WTC11 (cell line): ENCODE data around the gene LVRN. TPM values are rescaled to one million over a fixed set of nuclear protein-coding genes. Genes with fewer than 3 reads are reported as not detected.

Experiments used
- ATAC-seq: fragments of 200-7000 bp; cut with Tn5 transposase; 2 replicates; pipeline ENCODE4 v1.10.0; 2021; ENCODE audit warnings: mild to moderate bottlenecking, moderate library complexity
- CTCF ChIA-PET: fragments of 300-600 bp; sonication (Branson Sonifier 250); formaldehyde crosslinking; loops from one replicate; lab custom pipeline; 2021; ENCODE audit warnings: antibody characterized with exemption; lab: Charles Lee
- POLR2A ChIA-PET: fragments of 350-600 bp; sonication (Branson Sonifier 250); formaldehyde crosslinking; loops from one replicate; lab custom pipeline; 2021; ENCODE audit warnings: antibody characterized with exemption; lab: Charles Lee
- DNase-seq: peaks from one replicate; pipeline ENCODE4 v3.0.0; 2021; ENCODE audit warnings: low spot score
- H3K27ac Mint-ChIP-seq: 2 replicates; pipeline ENCODE4 v1.8.0; 2021; ENCODE audit warnings: mixed read lengths
- H3K27me3 Mint-ChIP-seq: 2 replicates; pipeline ENCODE4 v1.8.0; 2021; ENCODE audit warnings: low read depth, mild to moderate bottlenecking, moderate library complexity, mixed read lengths
- H3K36me3 Mint-ChIP-seq: 2 replicates; pipeline ENCODE4 v1.8.0; 2021; ENCODE audit warnings: mixed read lengths
- H3K4me1 Mint-ChIP-seq: 2 replicates; pipeline ENCODE4 v1.8.0; 2022; ENCODE audit warnings: mixed read lengths
- H3K4me3 Mint-ChIP-seq: 2 replicates; pipeline ENCODE4 v1.8.0; 2021; ENCODE audit warnings: mild to moderate bottlenecking, moderate library complexity, mixed read lengths
- H3K9me3 Mint-ChIP-seq: 2 replicates; pipeline ENCODE4 v1.8.0; 2021; ENCODE audit warnings: mixed read lengths
- E2F1 ChIP-seq: sonication (generic); formaldehyde crosslinking; IDR thresholded peaks from 2 replicates; pipeline ENCODE4 v1.8.0; 2022; ENCODE audit warnings: mild to moderate bottlenecking, missing genetic modification reagents
- ELF4 ChIP-seq: sonication (generic); formaldehyde crosslinking; IDR thresholded peaks from 2 replicates; pipeline ENCODE4 v1.8.1; 2022; ENCODE audit warnings: low read depth, mild to moderate bottlenecking, moderate library complexity, missing genetic modification reagents
- ERG ChIP-seq: fragments of 250-450 bp; sonication (Bioruptor Pico); IDR thresholded peaks from 2 replicates; pipeline ENCODE4 v1.8.0; 2021; ENCODE audit warnings: mild to moderate bottlenecking
- ESRRA ChIP-seq: sonication (generic); formaldehyde crosslinking; IDR thresholded peaks from 2 replicates; pipeline ENCODE4 v1.8.1; 2022; ENCODE audit warnings: mild to moderate bottlenecking, missing genetic modification reagents, borderline replicate concordance
- ETV6 ChIP-seq: sonication (generic); formaldehyde crosslinking; IDR thresholded peaks from 2 replicates; pipeline ENCODE4 v1.8.1; 2022; ENCODE audit warnings: mild to moderate bottlenecking, missing genetic modification reagents
- FOXP4 ChIP-seq: sonication (generic); formaldehyde crosslinking; IDR thresholded peaks from 2 replicates; pipeline ENCODE4 v1.8.0; 2022; ENCODE audit warnings: mild to moderate bottlenecking, missing genetic modification reagents
- GTF2I ChIP-seq: fragments of 250-450 bp; sonication (Bioruptor Pico); conservative IDR thresholded peaks from 2 replicates; pipeline ENCODE4 v1.4.0; 2021; ENCODE audit warnings: mild to moderate bottlenecking
- HMGXB4 ChIP-seq: sonication (generic); formaldehyde crosslinking; IDR thresholded peaks from 2 replicates; pipeline ENCODE4 v1.8.1; 2023; ENCODE audit warnings: mild to moderate bottlenecking, moderate library complexity, missing genetic modification reagents
- NFE2L1 ChIP-seq: sonication (generic); formaldehyde crosslinking; IDR thresholded peaks from 2 replicates; pipeline ENCODE4 v1.8.1; 2023; ENCODE audit warnings: missing genetic modification reagents
- NR3C1 ChIP-seq: sonication (generic); formaldehyde crosslinking; conservative IDR thresholded peaks from 2 replicates; pipeline ENCODE4 v1.8.1; 2023; ENCODE audit warnings: low read depth, mild to moderate bottlenecking, missing genetic modification reagents
- PRDM15 ChIP-seq: sonication (generic); formaldehyde crosslinking; IDR thresholded peaks from 2 replicates; pipeline ENCODE4 v1.8.0; 2022; ENCODE audit warnings: missing genetic modification reagents
- RORB ChIP-seq: fragments of 250-450 bp; sonication (Bioruptor Pico); IDR thresholded peaks from 2 replicates; pipeline ENCODE4 v1.9.0; 2021; ENCODE audit warnings: mild to moderate bottlenecking
- SMAD4 ChIP-seq: sonication (generic); formaldehyde crosslinking; IDR thresholded peaks from 2 replicates; pipeline ENCODE4 v1.8.0; 2022; ENCODE audit warnings: mild to moderate bottlenecking, missing genetic modification reagents
- USF1 ChIP-seq: sonication (generic); formaldehyde crosslinking; IDR thresholded peaks from 2 replicates; pipeline ENCODE4 v1.8.0; 2022; ENCODE audit warnings: mild to moderate bottlenecking, missing genetic modification reagents
- ZBTB21 ChIP-seq: sonication (generic); formaldehyde crosslinking; IDR thresholded peaks from 2 replicates; pipeline ENCODE4 v1.8.1; 2023; ENCODE audit warnings: mild to moderate bottlenecking, missing genetic modification reagents, borderline replicate concordance
- ZNF138 ChIP-seq: sonication (generic); formaldehyde crosslinking; conservative IDR thresholded peaks from 2 replicates; pipeline ENCODE4 v1.8.1; 2022; ENCODE audit warnings: mild to moderate bottlenecking, moderate library complexity, missing genetic modification reagents
- ZNF232 ChIP-seq: sonication (generic); formaldehyde crosslinking; IDR thresholded peaks from 2 replicates; pipeline ENCODE4 v1.8.0; 2022; ENCODE audit warnings: mild to moderate bottlenecking, missing genetic modification reagents
- ZNF317 ChIP-seq: sonication (generic); formaldehyde crosslinking; IDR thresholded peaks from 2 replicates; pipeline ENCODE4 v1.8.1; 2023; ENCODE audit warnings: low read depth, mild to moderate bottlenecking, moderate library complexity, missing genetic modification reagents, borderline replicate concordance
- ZNF396 ChIP-seq: fragments of 250-450 bp; sonication (Bioruptor Pico); IDR thresholded peaks from 2 replicates; pipeline ENCODE4 v1.8.0; 2021; ENCODE audit warnings: mild to moderate bottlenecking, moderate library complexity, borderline replicate concordance
- total RNA-seq: library from RNA; stranded (reverse); gene quantifications from 3 replicates; pipeline ENCODE4 v1.2.3, GENCODE V29; 2021

Gene LVRN
- total RNA-seq, 1 experiment from 2014 or later = 0.13 TPM

- no peak overlapping the region for H3K27ac Mint-ChIP-seq
- ATAC-seq (peak; percentile 49), DNase-seq (no peak)
- no peaks in the 10 kb centered on the region for H3K9me3 Mint-ChIP-seq
- H3K4me1 Mint-ChIP-seq = peaks cover 15% of the 10 kb centered on the region
- no peaks in the 10 kb centered on the region for H3K27me3 Mint-ChIP-seq
- CTCF ChIA-PET = interaction anchor here (0.8 kb wide), 1 partner anchor 47 kb away, joined by 3 read pairs; no protein-coding TSS in a partner anchor
- TF ChIP-seq ELF4 (CRISPR knock-in tag) = no peak
- no peak for TF ChIP-seq ESRRA (CRISPR knock-in tag)
- TF ChIP-seq E2F1 (CRISPR knock-in tag) = no peak
- TF ChIP-seq ZNF138 (CRISPR knock-in tag) = no peak
- TF ChIP-seq RORB (CRISPR knock-in tag) = no peak
- H3K36me3 Mint-ChIP-seq = no peaks in the 10 kb centered on the region
- POLR2A ChIA-PET = no interaction called here
- H3K4me3 Mint-ChIP-seq = no peak overlapping the region
Measured at GRCh38 chr5:115934388-115934974, 27.8 kb upstream of the LVRN start.

- Mint-ChIP-seq H3K4me3 (no peak overlapping the region), H3K4me1 (peaks cover 20% of the 10 kb centered on the region), H3K36me3 (no peaks in the 10 kb centered on the region), H3K27ac (no peak overlapping the region), H3K9me3 (0 out of 2 replicates have a peak, but pooled peaks cover under 1% of the 10 kb centered on the region), H3K27me3 (no peaks in the 10 kb centered on the region)
- ChIA-PET POLR2A (no interaction called here), CTCF (no interaction called here)
- no peak for ATAC-seq
- DNase-seq = no peak
- TF ChIP-seq GTF2I (CRISPR knock-in tag) (no peak), SMAD4 (no peak), HMGXB4 (CRISPR knock-in tag) (no peak), NR3C1 (CRISPR knock-in tag) (no peak), E2F1 (CRISPR knock-in tag) (no peak), ZNF232 (CRISPR knock-in tag) (no peak), ZNF396 (CRISPR knock-in tag) (no peak)
Measured at GRCh38 chr5:115936031-115936430, 26.2 kb upstream of the LVRN start.

GRCh38 chr5:115939059-115939458 lies 23.2 kb upstream of the LVRN start:
- H3K4me3 Mint-ChIP-seq = no peak overlapping the region
- ChIA-PET POLR2A (no interaction called here), CTCF (interaction anchor here (1.3 kb wide), 1 partner anchor 24 kb away, joined by 3 read pairs; no protein-coding TSS in a partner anchor)
- H3K27ac Mint-ChIP-seq = no peak overlapping the region
- no peak for DNase-seq
- H3K36me3 Mint-ChIP-seq = peaks cover 2% of the 10 kb centered on the region
- H3K27me3 Mint-ChIP-seq = no peaks in the 10 kb centered on the region
- peaks cover 12% of the 10 kb centered on the region for H3K9me3 Mint-ChIP-seq
- peaks cover 20% of the 10 kb centered on the region for H3K4me1 Mint-ChIP-seq
- ATAC-seq = peak; percentile 46; the same call in 1 of the 2 replicates
- TF ChIP-seq FOXP4 (no peak), ZBTB21 (CRISPR knock-in tag) (no peak), ZNF317 (CRISPR knock-in tag) (no peak), PRDM15 (CRISPR knock-in tag) (no peak), ETV6 (no peak), NFE2L1 (no peak), NR3C1 (CRISPR knock-in tag) (no peak), ERG (CRISPR knock-in tag) (no peak), USF1 (CRISPR knock-in tag) (no peak)
